ENCODE data around the gene OR10A3. TPM values are rescaled to one million over a fixed set of nuclear protein-coding genes. Genes with fewer than 3 reads are reported as not detected.
"Not testable (repeated sequence)": the region's sequence is repeated elsewhere in the genome, so short reads cannot be mapped to it uniquely, and the experiment has no call there.

Gene OR10A3
- not detected in 2 replicates for total RNA-seq

DNA sequence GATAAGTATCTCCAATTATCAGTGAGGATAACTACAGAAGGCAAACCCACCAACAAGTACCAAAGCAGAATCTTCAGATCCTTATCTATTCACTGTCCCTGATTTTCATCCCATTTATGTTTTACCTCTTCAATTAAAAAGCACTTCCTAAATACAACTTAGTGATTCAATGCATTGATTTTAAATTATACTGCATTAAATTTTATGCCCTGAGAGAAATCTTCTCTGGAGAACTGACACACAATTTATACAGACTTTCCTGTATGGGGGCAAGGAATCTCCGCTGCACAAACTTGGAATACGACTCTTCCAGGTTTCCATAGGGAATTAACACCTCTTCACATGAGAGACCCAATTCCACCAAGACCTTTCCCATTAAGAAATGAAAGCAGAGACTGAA is at the start of gene OR10A3:
OR10A3 (minus strand) TSS at position 101 of the 400 bp plus-strand sequence. CDS start 2,188 bp downstream, outside the sequence.
- intact Hi-C loops (cut with micrococcal nuclease) = no loop called here
- Mint-ChIP-seq H3K4me3 (no peak within 1 kb of the TSS), H3K27me3 (ENCODE audit: insufficient read depth) (peaks cover 2% of the 10 kb centered on the region), H3K4me1 (ENCODE audit: low read depth) (no peaks in the 10 kb centered on the region), H3K9me3 (peaks cover 19% of the 10 kb centered on the region), H3K36me3 (ENCODE audit: low read depth) (no peaks in the 10 kb centered on the region), H3K27ac (no peak within 1 kb of the TSS)
- no peak for DNase-seq (ENCODE audit: low spot score)

DNA sequence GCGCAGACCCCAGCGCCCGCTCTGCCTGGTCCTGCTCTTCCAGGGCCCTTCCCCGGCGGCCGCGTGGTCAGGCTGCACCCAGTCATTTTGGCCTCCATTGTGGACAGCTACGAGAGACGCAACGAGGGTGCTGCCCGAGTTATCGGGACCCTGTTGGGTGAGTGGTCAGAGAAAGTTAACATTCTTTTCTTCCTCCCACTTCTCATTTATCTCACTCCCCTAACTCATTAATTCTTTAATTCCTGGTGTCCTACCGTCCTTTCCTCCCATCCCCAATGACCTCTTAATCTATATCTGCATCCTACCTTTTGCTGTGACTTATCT is 46.0 kb upstream of the OR10A3 start:
- Mint-ChIP-seq H3K4me1 (ENCODE audit: low read depth) (peaks cover 39% of the 10 kb centered on the region), H3K27ac (peak overlapping the region; percentile 93), H3K4me3 (peak overlapping the region; percentile 99), H3K36me3 (ENCODE audit: low read depth) (peaks cover 20% of the 10 kb centered on the region)
- DNase-seq (ENCODE audit: low spot score); H3K27me3 Mint-ChIP-seq (ENCODE audit: insufficient read depth); H3K9me3 Mint-ChIP-seq: not testable (repeated sequence)
- intact Hi-C loops (cut with micrococcal nuclease) = loop anchor here (1.0 to 10.0 kb wide), 10 partner anchors 32 to 1755 kb away; partner anchors contain the start of genes FHIP1B, ILK, PPFIBP2 and RRP8

GRCh38 chr11:7986768-7987559 is 45.5 kb upstream of the OR10A3 start, which contains the start of gene EIF3F:
Gene EIF3F (plus strand): TSS chr11:7987337. CDS start chr11:7987353, 16 bp downstream.
- Mint-ChIP-seq H3K27ac (peak within 1 kb of the TSS; percentile 93), H3K4me1 (ENCODE audit: low read depth) (peaks cover 39% of the 10 kb centered on the region), H3K27me3 (ENCODE audit: insufficient read depth) (peaks cover 2% of the 10 kb centered on the region), H3K9me3 (no peaks in the 10 kb centered on the region), H3K4me3 (peak within 1 kb of the TSS; percentile 99), H3K36me3 (ENCODE audit: low read depth) (peaks cover 18% of the 10 kb centered on the region)
- peak; percentile 91 for DNase-seq (ENCODE audit: low spot score)
- intact Hi-C loops (cut with micrococcal nuclease) = loop anchor here (1.0 to 10.0 kb wide), 10 partner anchors 32 to 1755 kb away; partner anchors contain the start of genes FHIP1B, ILK, PPFIBP2 and RRP8

- no peak for DNase-seq (ENCODE audit: low spot score)
- intact Hi-C loops (cut with micrococcal nuclease) = loop anchor here (10.0 kb wide), 2 partner anchors 1379 to 1631 kb away; partner anchors contain the start of genes ILK and RRP8
- no peaks in the 10 kb centered on the region for H3K9me3 Mint-ChIP-seq
- peaks cover 3% of the 10 kb centered on the region for H3K36me3 Mint-ChIP-seq (ENCODE audit: low read depth)
- H3K27me3 Mint-ChIP-seq (ENCODE audit: insufficient read depth) = peaks cover 2% of the 10 kb centered on the region
- peaks cover 23% of the 10 kb centered on the region for H3K4me1 Mint-ChIP-seq (ENCODE audit: low read depth)
- H3K4me3 Mint-ChIP-seq = no peak overlapping the region
- H3K27ac Mint-ChIP-seq = no peak overlapping the region
These were observed 42.5 kb upstream of the OR10A3 start for GRCh38 chr11:7983832-7984590.

DNA sequence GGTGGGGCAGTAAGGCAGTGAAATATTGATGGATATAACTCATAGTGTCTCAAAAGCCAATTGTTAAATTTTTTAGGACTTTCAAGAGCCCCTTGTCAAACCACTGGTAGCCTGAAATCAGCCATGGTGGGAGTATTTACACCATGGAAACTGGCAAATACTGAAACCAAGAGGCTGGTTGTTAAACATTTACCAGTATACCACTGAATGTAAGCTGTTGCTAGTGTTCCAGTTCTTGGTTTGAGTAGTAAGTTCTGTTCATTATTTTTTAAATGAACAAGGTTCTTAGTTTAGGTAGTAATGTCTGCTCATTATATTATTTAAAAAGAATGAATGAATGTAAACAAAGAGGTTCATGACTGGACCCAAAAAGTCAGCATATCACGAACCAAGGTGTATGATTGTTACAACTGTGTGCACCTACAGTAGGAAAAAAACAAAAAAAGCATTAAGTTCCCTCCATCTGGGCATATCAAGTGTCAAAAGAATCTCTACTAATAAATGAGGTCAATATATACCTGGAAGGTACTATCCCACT is 41.1 kb upstream of the OR10A3 start:
- no peaks in the 10 kb centered on the region for H3K9me3 Mint-ChIP-seq
- H3K27ac Mint-ChIP-seq = no peak overlapping the region
- DNase-seq (ENCODE audit: low spot score) = no peak
- peaks cover 14% of the 10 kb centered on the region for H3K4me1 Mint-ChIP-seq (ENCODE audit: low read depth)
- intact Hi-C loops (cut with micrococcal nuclease) = loop anchor here (10.0 kb wide), 2 partner anchors 1378 to 1632 kb away; partner anchors contain the start of genes ILK and RRP8
- peaks cover 2% of the 10 kb centered on the region for H3K27me3 Mint-ChIP-seq (ENCODE audit: insufficient read depth)
- no peak overlapping the region for H3K4me3 Mint-ChIP-seq
- H3K36me3 Mint-ChIP-seq (ENCODE audit: low read depth) = no peaks in the 10 kb centered on the region

GRCh38 chr11:7981619-7982157 is 40.2 kb upstream of the OR10A3 start:
- intact Hi-C loops (cut with micrococcal nuclease) = loop anchor here (10.0 kb wide), 2 partner anchors 1377 to 1633 kb away; partner anchors contain the start of genes ILK and RRP8
- H3K27me3 Mint-ChIP-seq (ENCODE audit: insufficient read depth) = peaks cover 2% of the 10 kb centered on the region
- no peak for DNase-seq (ENCODE audit: low spot score)
- no peaks in the 10 kb centered on the region for H3K9me3 Mint-ChIP-seq
- no peak overlapping the region for H3K27ac Mint-ChIP-seq
- peaks cover 10% of the 10 kb centered on the region for H3K4me1 Mint-ChIP-seq (ENCODE audit: low read depth)
- H3K4me3 Mint-ChIP-seq = no peak overlapping the region
- H3K36me3 Mint-ChIP-seq (ENCODE audit: low read depth) = no peaks in the 10 kb centered on the region

DNA sequence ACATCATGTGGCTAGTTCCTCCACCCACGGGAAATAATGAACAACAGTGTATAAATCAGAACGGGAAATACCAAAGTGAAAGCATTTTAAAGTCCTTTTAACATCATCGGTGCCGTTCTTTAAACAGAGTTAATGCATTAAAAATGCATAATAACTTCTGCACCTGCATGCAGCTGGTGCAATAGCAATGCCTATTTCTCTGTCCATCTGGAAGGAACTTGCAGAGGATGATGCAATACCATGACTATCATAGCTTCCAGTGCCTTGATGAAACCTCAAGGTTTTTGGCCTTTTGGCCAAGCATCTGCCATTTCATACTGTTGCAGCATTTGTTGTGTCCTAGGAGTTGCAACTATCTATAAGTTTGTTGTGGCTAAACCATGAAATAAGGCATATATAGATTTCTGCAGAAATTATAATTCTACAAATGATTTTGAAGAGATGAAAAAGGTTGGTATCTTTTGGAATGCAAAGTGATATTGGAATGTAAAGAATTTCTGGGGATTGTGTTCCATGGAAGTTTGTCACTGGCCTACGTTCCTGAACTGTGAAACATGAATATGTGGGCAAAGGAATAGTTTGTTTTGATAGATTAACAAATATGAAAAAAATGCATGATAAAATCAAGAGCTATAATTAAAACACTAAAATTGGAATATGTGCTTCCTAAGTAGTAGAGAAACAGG is 35.9 kb upstream of the OR10A3 start:
- H3K36me3 Mint-ChIP-seq (ENCODE audit: low read depth) = no peaks in the 10 kb centered on the region
- H3K4me1 Mint-ChIP-seq (ENCODE audit: low read depth) = no peaks in the 10 kb centered on the region
- no peaks in the 10 kb centered on the region for H3K27me3 Mint-ChIP-seq (ENCODE audit: insufficient read depth)
- no peaks in the 10 kb centered on the region for H3K9me3 Mint-ChIP-seq
- no peak for DNase-seq (ENCODE audit: low spot score)
- H3K4me3 Mint-ChIP-seq = no peak overlapping the region
- H3K27ac Mint-ChIP-seq = no peak overlapping the region
- intact Hi-C loops (cut with micrococcal nuclease) = no loop called here

DNA sequence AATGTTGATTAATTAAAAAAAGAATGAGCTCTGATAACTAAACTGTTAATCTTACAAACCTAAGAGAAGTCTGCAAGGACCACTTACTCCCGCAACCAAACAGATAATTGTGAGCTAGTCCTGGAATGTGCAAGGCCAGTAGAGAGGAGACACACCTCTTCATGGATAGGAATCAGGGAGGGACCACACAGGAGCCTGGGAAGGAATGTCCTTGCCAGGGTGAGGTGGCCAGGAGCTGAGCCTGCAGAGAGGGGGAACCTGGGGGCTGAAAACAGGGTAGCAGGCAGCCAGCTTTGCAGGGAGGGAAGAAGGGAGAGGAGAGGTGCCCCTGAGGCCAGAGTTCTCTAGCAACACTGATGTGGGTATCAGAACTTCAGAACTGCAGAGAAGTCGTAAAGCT is 33.2 kb upstream of the OR10A3 start:
- H3K9me3 Mint-ChIP-seq = no peaks in the 10 kb centered on the region
- DNase-seq (ENCODE audit: low spot score) = no peak
- intact Hi-C loops (cut with micrococcal nuclease) = no loop called here
- peaks cover 2% of the 10 kb centered on the region for H3K27me3 Mint-ChIP-seq (ENCODE audit: insufficient read depth)
- no peaks in the 10 kb centered on the region for H3K36me3 Mint-ChIP-seq (ENCODE audit: low read depth)
- H3K4me3 Mint-ChIP-seq = no peak overlapping the region
- no peak overlapping the region for H3K27ac Mint-ChIP-seq
- H3K4me1 Mint-ChIP-seq (ENCODE audit: low read depth) = no peaks in the 10 kb centered on the region

DNA sequence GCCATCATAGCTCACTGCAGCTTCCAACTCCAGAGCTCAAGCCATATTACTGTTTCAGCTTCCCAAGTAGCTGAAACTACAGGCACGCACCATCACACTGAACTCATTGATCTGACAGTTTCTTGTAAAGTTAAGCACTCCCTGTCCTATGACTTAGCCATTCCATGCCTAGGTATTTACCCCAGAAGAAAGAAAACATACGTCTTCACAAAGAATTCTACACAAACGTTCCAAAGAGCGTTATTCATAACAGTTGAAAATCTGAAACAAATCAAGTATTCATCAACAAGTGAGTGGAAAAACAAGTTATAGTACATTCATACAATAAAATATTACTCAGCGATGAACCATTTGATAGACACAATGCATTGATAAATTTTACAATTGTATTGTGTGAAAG is 31.5 kb upstream of the OR10A3 start:
- intact Hi-C loops (cut with micrococcal nuclease) = no loop called here
- Mint-ChIP-seq H3K36me3 (ENCODE audit: low read depth) (no peaks in the 10 kb centered on the region), H3K27ac (no peak overlapping the region), H3K9me3 (no peaks in the 10 kb centered on the region), H3K4me3 (no peak overlapping the region), H3K27me3 (ENCODE audit: insufficient read depth) (peaks cover 4% of the 10 kb centered on the region), H3K4me1 (ENCODE audit: low read depth) (no peaks in the 10 kb centered on the region)
- DNase-seq (ENCODE audit: low spot score) = no peak

DNA sequence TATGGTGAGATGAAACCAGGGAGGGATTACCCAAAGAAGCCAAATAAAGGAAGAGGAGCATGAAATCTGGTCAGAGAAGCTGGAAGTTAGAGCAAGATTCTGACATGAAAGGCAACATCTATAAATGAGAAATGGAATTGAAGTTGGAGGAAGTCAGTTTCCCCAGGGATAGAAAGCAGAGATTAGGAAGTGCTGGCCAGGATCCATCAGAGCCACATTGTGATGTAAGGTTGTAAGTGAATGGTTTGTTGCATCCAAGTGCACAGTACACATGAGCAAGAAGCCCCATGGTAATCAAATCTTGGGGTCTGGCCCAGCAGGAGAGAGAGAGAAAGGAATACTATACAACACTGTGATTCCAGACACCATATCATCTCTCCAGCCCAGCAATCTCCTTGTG is 30.3 kb upstream of the OR10A3 start:
- Mint-ChIP-seq H3K27ac (no peak overlapping the region), H3K4me3 (no peak overlapping the region), H3K9me3 (no peaks in the 10 kb centered on the region), H3K36me3 (ENCODE audit: low read depth) (no peaks in the 10 kb centered on the region), H3K27me3 (ENCODE audit: insufficient read depth) (peaks cover 4% of the 10 kb centered on the region), H3K4me1 (ENCODE audit: low read depth) (no peaks in the 10 kb centered on the region)
- intact Hi-C loops (cut with micrococcal nuclease) = no loop called here
- DNase-seq (ENCODE audit: low spot score) = no peak

DNA sequence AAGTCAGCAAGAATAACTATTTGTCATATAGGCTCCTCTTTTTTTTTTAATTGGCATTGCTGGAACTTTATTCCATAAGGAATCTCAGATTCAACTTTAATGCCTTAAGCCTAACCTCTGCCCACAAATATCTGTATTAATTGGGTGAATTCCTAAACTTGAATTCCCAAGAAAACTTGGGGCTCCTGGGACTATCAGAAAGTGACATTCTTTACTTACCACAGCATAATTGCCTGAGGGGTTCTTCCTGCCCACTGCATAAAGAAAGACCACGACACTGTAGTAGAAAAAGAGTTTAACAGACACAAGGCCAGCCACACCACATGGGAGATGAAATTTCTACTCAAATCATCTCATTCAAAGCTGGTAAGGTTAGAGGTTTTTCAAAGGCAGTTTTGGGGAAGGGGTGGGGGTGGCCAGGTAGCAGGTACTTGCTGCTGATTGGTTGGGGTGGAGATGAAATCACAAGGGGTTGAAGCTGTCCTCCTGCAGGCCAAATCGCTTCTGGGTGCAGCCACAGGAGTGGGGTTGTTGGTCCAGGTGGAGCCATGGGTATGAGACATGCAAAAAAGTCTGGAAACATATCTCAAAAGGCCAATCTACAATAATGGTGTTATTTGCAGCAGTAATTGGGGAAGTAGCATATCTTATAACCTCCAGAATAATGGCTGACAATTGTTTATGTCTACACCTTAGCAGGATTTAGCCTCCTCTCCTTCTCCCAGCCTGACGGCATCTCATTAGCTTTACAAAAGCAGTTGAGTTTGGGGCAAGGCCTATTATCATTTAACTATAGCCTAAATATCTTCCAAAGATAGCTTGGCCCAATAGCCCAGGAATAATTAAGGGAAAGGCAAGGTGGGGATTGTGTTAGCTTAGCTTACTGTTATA is 28.5 kb upstream of the OR10A3 start:
- no peak for DNase-seq (ENCODE audit: low spot score)
- H3K27me3 Mint-ChIP-seq (ENCODE audit: insufficient read depth) = peaks cover 6% of the 10 kb centered on the region
- no peak overlapping the region for H3K27ac Mint-ChIP-seq
- no peaks in the 10 kb centered on the region for H3K9me3 Mint-ChIP-seq
- H3K4me1 Mint-ChIP-seq (ENCODE audit: low read depth) = no peaks in the 10 kb centered on the region
- no peak overlapping the region for H3K4me3 Mint-ChIP-seq
- H3K36me3 Mint-ChIP-seq (ENCODE audit: low read depth) = no peaks in the 10 kb centered on the region
- intact Hi-C loops (cut with micrococcal nuclease) = no loop called here

All from activated T-helper 1 cell treated with anti-CD3 and anti-CD28 coated beads, Interleukin-12 subunit alpha, Interleukin-12 subunit beta, Interleukin-2, Interleukin-4 antibody, amounts not matched to agents 30 ng/mL and 10 ng/mL and 1 ng/mL, durations not matched to agents 14 hours and 24 hours and 36 hours (primary cell).